Activated CD8-positive, alpha-beta T cell treated with anti-CD3 and anti-CD28 coated beads, Interleukin-2, amount 10 ng/mL, durations not matched to agents 7 days and 5 days (primary cell): Measurements from ENCODE around the gene ANKS1A. TPM values are rescaled to one million over a fixed set of nuclear protein-coding genes. Genes with fewer than 3 reads are reported as not detected.

ENCODE experiments used
- ATAC-seq: fragments of 150-1000 bp; cut with Tn5 transposase; one replicate; pipeline ENCODE4 v1.10.0; 2021; ENCODE audit warnings: moderate library complexity
- CTCF ChIA-PET: fragments of 350-600 bp; sonication (Branson Sonifier 250); formaldehyde crosslinking; loops from one replicate; lab custom pipeline; 2021; ENCODE audit warnings: antibody characterized with exemption; lab: Charles Lee
- POLR2A ChIA-PET: fragments of 350-600 bp; sonication (Branson Sonifier 250); formaldehyde crosslinking; loops from one replicate; lab custom pipeline; 2021; ENCODE audit warnings: antibody characterized with exemption; lab: Charles Lee
- DNase-seq: peaks from one replicate; pipeline ENCODE4 v3.0.0-alpha.2; 2020
- H3K27ac Mint-ChIP-seq: one replicate; pipeline ENCODE4 v1.8.0; 2021; ENCODE audit warnings: mild to moderate bottlenecking, mixed read lengths
- H3K27me3 Mint-ChIP-seq: one replicate; pipeline ENCODE4 v1.8.0; 2021; ENCODE audit warnings: low read depth, mixed read lengths
- H3K36me3 Mint-ChIP-seq: one replicate; pipeline ENCODE4 v1.8.0; 2021; ENCODE audit warnings: low read depth, mixed read lengths
- H3K4me1 Mint-ChIP-seq: one replicate; pipeline ENCODE4 v1.8.0; 2021; ENCODE audit warnings: low read depth, mixed read lengths
- H3K4me3 Mint-ChIP-seq: one replicate; pipeline ENCODE4 v1.8.0; 2021; ENCODE audit warnings: mild to moderate bottlenecking, mixed read lengths
- H3K9me3 Mint-ChIP-seq: one replicate; pipeline ENCODE4 v1.8.0; 2022; ENCODE audit warnings: mixed read lengths; ENCODE audit not compliant: insufficient read depth
- total RNA-seq, 2 experiments: library from RNA; stranded (reverse); gene quantifications; one replicate each; pipeline ENCODE4 v1.2.3, GENCODE V29; 2021

ANKS1A gene
- total RNA-seq, 2 experiments from 2014 or later = 5.3 to 5.8 TPM

GRCh38 chr6:35027807-35028206, 138.8 kb downstream of the ANKS1A start:
- H3K4me3 Mint-ChIP-seq = no peak overlapping the region
- no peak overlapping the region for H3K27ac Mint-ChIP-seq
- ChIA-PET CTCF (interaction anchor here (0.7 to 1.7 kb wide), 4 partner anchors 40 to 230 kb away, joined by 3 to 5 read pairs (median 4); no protein-coding TSS in a partner anchor), POLR2A (no interaction called here)
- ATAC-seq (no peak), DNase-seq (no peak)
- no peaks in the 10 kb centered on the region for H3K4me1 Mint-ChIP-seq
- no peaks in the 10 kb centered on the region for H3K27me3 Mint-ChIP-seq
- no peaks in the 10 kb centered on the region for H3K9me3 Mint-ChIP-seq
- no peaks in the 10 kb centered on the region for H3K36me3 Mint-ChIP-seq

GRCh38 chr6:35028781-35029769, 140.0 kb downstream of the ANKS1A start:
- Mint-ChIP-seq H3K27ac (no peak overlapping the region), H3K9me3 (no peaks in the 10 kb centered on the region), H3K27me3 (no peaks in the 10 kb centered on the region), H3K36me3 (no peaks in the 10 kb centered on the region), H3K4me3 (no peak overlapping the region), H3K4me1 (no peaks in the 10 kb centered on the region)
- ATAC-seq (no peak), DNase-seq (no peak)
- CTCF ChIA-PET = no interaction called here
- POLR2A ChIA-PET = no interaction called here

- Mint-ChIP-seq H3K4me3 (no peak overlapping the region), H3K27me3 (no peaks in the 10 kb centered on the region), H3K27ac (no peak overlapping the region), H3K4me1 (no peaks in the 10 kb centered on the region), H3K36me3 (no peaks in the 10 kb centered on the region), H3K9me3 (no peaks in the 10 kb centered on the region)
- CTCF ChIA-PET = no interaction called here
- POLR2A ChIA-PET = no interaction called here
- no peak for DNase-seq
- no peak for ATAC-seq
These were observed 141.0 kb downstream of the ANKS1A start for GRCh38 chr6:35030099-35030498.

- ChIA-PET CTCF (interaction anchor here (1.1 to 1.5 kb wide), 2 partner anchors 16 to 45 kb away, joined by 3 to 5 read pairs; no protein-coding TSS in a partner anchor), POLR2A (no interaction called here)
- H3K27me3 Mint-ChIP-seq = no peaks in the 10 kb centered on the region
- no peaks in the 10 kb centered on the region for H3K9me3 Mint-ChIP-seq
- no peaks in the 10 kb centered on the region for H3K36me3 Mint-ChIP-seq
- H3K4me1 Mint-ChIP-seq = no peaks in the 10 kb centered on the region
- no peak overlapping the region for H3K27ac Mint-ChIP-seq
- DNase-seq = no peak
- no peak for ATAC-seq
- H3K4me3 Mint-ChIP-seq = no peak overlapping the region
These were observed 142.8 kb downstream of the ANKS1A start for GRCh38 chr6:35031611-35032529.

GRCh38 chr6:35033683-35034082, 144.6 kb downstream of the ANKS1A start:
- CTCF ChIA-PET = interaction anchor here (1.2 kb wide), 1 partner anchor 106 kb away, joined by 3 read pairs; no protein-coding TSS in a partner anchor
- Mint-ChIP-seq H3K36me3 (no peaks in the 10 kb centered on the region), H3K27me3 (no peaks in the 10 kb centered on the region), H3K4me3 (no peak overlapping the region), H3K4me1 (no peaks in the 10 kb centered on the region), H3K9me3 (no peaks in the 10 kb centered on the region), H3K27ac (no peak overlapping the region)
- DNase-seq (no peak), ATAC-seq (no peak)
- POLR2A ChIA-PET = no interaction called here

GRCh38 chr6:35034411-35035191, 145.5 kb downstream of the ANKS1A start:
- no peaks in the 10 kb centered on the region for H3K4me1 Mint-ChIP-seq
- no peak overlapping the region for H3K27ac Mint-ChIP-seq
- no peak for DNase-seq
- H3K27me3 Mint-ChIP-seq = no peaks in the 10 kb centered on the region
- H3K36me3 Mint-ChIP-seq = no peaks in the 10 kb centered on the region
- no peaks in the 10 kb centered on the region for H3K9me3 Mint-ChIP-seq
- ChIA-PET POLR2A (no interaction called here), CTCF (no interaction called here)
- no peak for ATAC-seq
- H3K4me3 Mint-ChIP-seq = no peak overlapping the region

GRCh38 chr6:35035481-35036030, 146.5 kb downstream of the ANKS1A start:
- ChIA-PET POLR2A (no interaction called here), CTCF (no interaction called here)
- no peaks in the 10 kb centered on the region for H3K4me1 Mint-ChIP-seq
- no peaks in the 10 kb centered on the region for H3K9me3 Mint-ChIP-seq
- no peaks in the 10 kb centered on the region for H3K27me3 Mint-ChIP-seq
- no peak for ATAC-seq
- H3K27ac Mint-ChIP-seq = no peak overlapping the region
- H3K4me3 Mint-ChIP-seq = no peak overlapping the region
- DNase-seq = no peak
- no peaks in the 10 kb centered on the region for H3K36me3 Mint-ChIP-seq

- Mint-ChIP-seq H3K27ac (no peak overlapping the region), H3K4me3 (no peak overlapping the region), H3K9me3 (no peaks in the 10 kb centered on the region), H3K4me1 (no peaks in the 10 kb centered on the region), H3K36me3 (no peaks in the 10 kb centered on the region), H3K27me3 (no peaks in the 10 kb centered on the region)
- no peak for DNase-seq
- ChIA-PET CTCF (no interaction called here), POLR2A (no interaction called here)
- ATAC-seq = no peak
These were observed 147.2 kb downstream of the ANKS1A start for GRCh38 chr6:35036059-35036827.

- H3K36me3 Mint-ChIP-seq = no peaks in the 10 kb centered on the region
- POLR2A ChIA-PET = no interaction called here
- H3K27ac Mint-ChIP-seq = no peak overlapping the region
- H3K4me1 Mint-ChIP-seq = no peaks in the 10 kb centered on the region
- no peaks in the 10 kb centered on the region for H3K27me3 Mint-ChIP-seq
- DNase-seq (no peak), ATAC-seq (no peak)
- CTCF ChIA-PET = no interaction called here
- no peak overlapping the region for H3K4me3 Mint-ChIP-seq
- H3K9me3 Mint-ChIP-seq = no peaks in the 10 kb centered on the region
These were observed 148.0 kb downstream of the ANKS1A start for GRCh38 chr6:35036828-35037663.

- Mint-ChIP-seq H3K27me3 (no peaks in the 10 kb centered on the region), H3K27ac (no peak overlapping the region), H3K4me1 (no peaks in the 10 kb centered on the region), H3K4me3 (no peak overlapping the region), H3K9me3 (no peaks in the 10 kb centered on the region), H3K36me3 (no peaks in the 10 kb centered on the region)
- no peak for DNase-seq
- POLR2A ChIA-PET = no interaction called here
- CTCF ChIA-PET = no interaction called here
- ATAC-seq = no peak
These were observed 148.6 kb downstream of the ANKS1A start for GRCh38 chr6:35037664-35038038.
